K562 (cell line): ENCODE results near the gene GDF2. TPM values are rescaled to one million over a fixed set of nuclear protein-coding genes. Genes with fewer than 3 reads are reported as not detected.

ENCODE experiments used
- CBFA2T2 ChIP-seq: fragments of 450-650 bp; conservative IDR thresholded peaks from 2 replicates; pipeline ENCODE4 v1.6.1; 2017; ENCODE audit warnings: mild to moderate bottlenecking
- CHD2 ChIP-seq: IDR thresholded peaks from 2 replicates; pipeline ENCODE4 v1.6.1; 2011; ENCODE audit warnings: low read depth, low read length
- ETV1 ChIP-seq: fragments of 450-650 bp; conservative IDR thresholded peaks from 2 replicates; pipeline ENCODE4 v1.6.1; 2016; ENCODE audit warnings: missing genetic modification characterization, control low read depth, low read depth, missing compliant biosample characterization
- GABPB2 ChIP-seq: fragments of 250-450 bp; sonication (Bioruptor Pico); conservative IDR thresholded peaks from 2 replicates; pipeline ENCODE4 v1.5.1; 2021; ENCODE audit warnings: mild to moderate bottlenecking
- HNRNPL ChIP-seq: fragments of 200-400 bp; formaldehyde crosslinking; IDR thresholded peaks from 2 replicates; pipeline ENCODE4 v1.6.1; 2017; ENCODE audit warnings: low read depth, mild to moderate bottlenecking, low read length
- JUNB ChIP-seq: fragments of 450-650 bp; formaldehyde crosslinking; conservative IDR thresholded peaks from 2 replicates; pipeline ENCODE4 v1.4.0; 2020; ENCODE audit warnings: mild to moderate bottlenecking
- L3MBTL2 ChIP-seq: fragments of 450-650 bp; IDR thresholded peaks from 2 replicates; pipeline ENCODE4 v1.6.1; 2016; ENCODE audit warnings: mild to moderate bottlenecking, moderate library complexity
- MXI1 ChIP-seq: IDR thresholded peaks from 2 replicates; pipeline ENCODE4 v1.6.1; 2011; ENCODE audit warnings: low read depth, mild to moderate bottlenecking, improper control_type of control experiment, low read length
- NFXL1 ChIP-seq: fragments of 450-650 bp; formaldehyde crosslinking; IDR thresholded peaks from 2 replicates; pipeline ENCODE4 v1.4.0; 2021; ENCODE audit warnings: mild to moderate bottlenecking
- OTX1 ChIP-seq: fragments of 450-650 bp; formaldehyde crosslinking; IDR thresholded peaks from 2 replicates; pipeline ENCODE4 v1.4.0; 2022; ENCODE audit warnings: mild to moderate bottlenecking
- PHB ChIP-seq: fragments of 250-450 bp; sonication (Bioruptor Pico); IDR thresholded peaks from 2 replicates; pipeline ENCODE4 v1.5.0; 2021
- SMAD3 ChIP-seq: fragments of 450-650 bp; formaldehyde crosslinking; conservative IDR thresholded peaks from 2 replicates; pipeline ENCODE4 v1.4.0; 2020; ENCODE audit warnings: mild to moderate bottlenecking
- SNRNP70 ChIP-seq: fragments of 200-400 bp; formaldehyde crosslinking; optimal IDR thresholded peaks from 2 replicates; pipeline ENCODE3; 2017; ENCODE audit warnings: low read depth, low read length
- SRSF9 ChIP-seq: fragments of 200-400 bp; formaldehyde crosslinking; IDR thresholded peaks from 2 replicates; pipeline ENCODE4 v1.6.1; 2017; ENCODE audit warnings: low read depth, low read length, borderline replicate concordance
- TAF7 ChIP-seq: fragments of 450-650 bp; IDR thresholded peaks from 2 replicates; pipeline ENCODE4 v1.6.1; 2016; ENCODE audit warnings: missing genetic modification characterization, missing compliant biosample characterization
- ZBTB12 ChIP-seq: fragments of 250-450 bp; sonication (Bioruptor Pico); IDR thresholded peaks from 2 replicates; pipeline ENCODE4 v1.4.0; 2020
- ZFP30 ChIP-seq: fragments of 250-450 bp; sonication (Bioruptor Pico); IDR thresholded peaks from 2 replicates; pipeline ENCODE4 v1.8.0; 2022; ENCODE audit warnings: moderate library complexity, mild to moderate bottlenecking, inconsistent platforms, borderline replicate concordance
- ZNF318 ChIP-seq, 2 experiments: fragments of 450-650 bp; IDR thresholded peaks; 2 replicates each; pipeline ENCODE4 v1.6.1; 2016; ENCODE audit warnings: mild to moderate bottlenecking in 2 of 2, borderline replicate concordance in 1 of 2, low read depth in 1 of 2, moderate library complexity in 1 of 2
- ZNF583 ChIP-seq: fragments of 250-450 bp; sonication (Bioruptor Pico); IDR thresholded peaks from 2 replicates; pipeline ENCODE4 v1.4.0; 2020
- ZNF589 ChIP-seq: fragments of 200-800 bp; sonication (Bioruptor generic); IDR thresholded peaks from 2 replicates; pipeline ENCODE4 v1.6.1; 2016; ENCODE audit warnings: low read depth, missing genetic modification characterization, missing compliant biosample characterization
- ZNF699 ChIP-seq: fragments of 250-450 bp; sonication (Bioruptor Pico); IDR thresholded peaks from 2 replicates; pipeline ENCODE4 v1.8.0; 2021; ENCODE audit warnings: mild to moderate bottlenecking, moderate library complexity; ENCODE audit not compliant: insufficient replicate concordance
- ZNF778 ChIP-seq: fragments of 450-650 bp; formaldehyde crosslinking; IDR thresholded peaks from 2 replicates; pipeline ENCODE4 v1.4.0; 2020; ENCODE audit warnings: mild to moderate bottlenecking, moderate library complexity
- polyA plus RNA-seq, 8 experiments: library from polyadenylated mRNA; depleted of rRNA in 4 of 8; stranded (reverse) in 5 of 8; unstranded in 3 of 8; fragments of >200 nt; fragmentation: Nextera tagmentation in 2 of 8; fragmentation: Illumina TruSeq in 1 of 8; extraction: Ambion mirVana in 2 of 8; extraction: Trizol in 1 of 8; gene quantifications; 2 replicates each; pipeline versions ENCODE4 v1.2.1 to v1.2.3, GENCODE V29; 2011 to 2014; ENCODE audit warnings: inconsistent platforms in 1 of 8, missing spikeins in 1 of 8
- total RNA-seq, 7 experiments: library from RNA; depleted of rRNA in 6 of 7; stranded (reverse); fragments of >200 nt in 6 of 7; fragmentation: Illumina TruSeq in 2 of 7; extraction: Trizol in 2 of 7; gene quantifications; 2 replicates each; pipeline versions ENCODE4 v1.2.1 to v1.2.3, GENCODE V29; 2011 to 2021; ENCODE audit warnings: low replicate concordance in 1 of 7

Gene GDF2
- total and polyA plus RNA-seq, 9 of the 15 experiments (the other 6 are each of a cell fraction or from before 2014, with no cell fraction given): 0.08 to 0.58 (median 0.27) TPM; not detected in 2

- TF ChIP-seq ZNF318 (IDR thresholded peaks at IDR 0.05; ENCODE audit: borderline replicate concordance in 1 of 2, low read depth in 1 of 2): no peak
- no peak for TF ChIP-seq PHB (CRISPR knock-in tag)
- no peak for TF ChIP-seq ZNF778 (CRISPR knock-in tag)
- no peak for TF ChIP-seq SMAD3 (CRISPR knock-in tag)
- no peak for TF ChIP-seq GABPB2 (CRISPR knock-in tag)
- TF ChIP-seq MXI1: no peak
- peak; percentile 78 for TF ChIP-seq L3MBTL2
- peak; percentile 86 for TF ChIP-seq CBFA2T2
- TF ChIP-seq SRSF9: no peak
- no peak for TF ChIP-seq ZNF589 (CRISPR knock-in tag)
- TF ChIP-seq ZNF583 (CRISPR knock-in tag): no peak
- TF ChIP-seq ETV1 (tag): peak; percentile 43
- TF ChIP-seq HNRNPL: no peak
- no peak for TF ChIP-seq ZFP30 (CRISPR knock-in tag)
- no peak for TF ChIP-seq TAF7 (tag)
- no peak for TF ChIP-seq ZNF699 (CRISPR knock-in tag)
- TF ChIP-seq SNRNP70: no peak
- no peak for TF ChIP-seq NFXL1 (CRISPR knock-in tag)
- no peak for TF ChIP-seq OTX1
- no peak for TF ChIP-seq CHD2
- no peak for TF ChIP-seq JUNB
- no peak for TF ChIP-seq ZBTB12 (CRISPR knock-in tag)
These were observed at the start of gene GDF2 (continued) for GRCh38 chr10:47322300-47323061.
